CD14-positive monocyte (primary cell): ENCODE data around the gene WNT5B. TPM values are rescaled to one million over a fixed set of nuclear protein-coding genes. Genes with fewer than 3 reads are reported as not detected.
"Not testable (repeated sequence)": the region's sequence is repeated elsewhere in the genome, so short reads cannot be mapped to it uniquely, and the experiment has no call there.

Source experiments
- DNase-seq, 3 donors: peaks; one replicate each; pipeline ENCODE4 v3.0.0-alpha.2; 2011 to 2022
- H2AFZ ChIP-seq: 2 replicates; pipeline ENCODE4 v1.6.0; 2012; ENCODE audit warnings: mild to moderate bottlenecking, low read depth, low read length, inconsistent platforms; ENCODE audit not compliant: insufficient read depth, poor library complexity, severe bottlenecking
- H3K27ac ChIP-seq, 2 donors: 1 replicate in 1 of 2; 2 replicates in 1 of 2; pipeline ENCODE4 v1.5.1; 2012 to 2013; ENCODE audit warnings: low read length in 2 of 2, control low read depth in 1 of 2, inconsistent platforms in 1 of 2, low read depth in 1 of 2, mild to moderate bottlenecking in 1 of 2
- H3K27me3 ChIP-seq, 2 donors: one replicate each; pipeline versions ENCODE4 v1.6.0 to v1.6.1; 2011 to 2013; ENCODE audit warnings: low read length in 2 of 2; ENCODE audit not compliant: control insufficient read depth in 2 of 2, insufficient read depth in 2 of 2
- H3K36me3 ChIP-seq, 2 donors: replicated peaks in 1 of 2; 1 replicate in 1 of 2; 2 replicates in 1 of 2; pipeline versions ENCODE4 v1.5.1 to v1.6.1; 2012 to 2013; ENCODE audit warnings: low read length in 2 of 2, control low read depth in 1 of 2, inconsistent platforms in 1 of 2, mild to moderate bottlenecking in 1 of 2; ENCODE audit not compliant: insufficient read depth in 2 of 2, control insufficient read depth in 1 of 2
- H3K4me1 ChIP-seq, 2 donors: 1 replicate in 1 of 2; 2 replicates in 1 of 2; pipeline versions ENCODE4 v1.5.1 to v1.6.1; 2012 to 2013; ENCODE audit warnings: low read length in 2 of 2, control low read depth in 1 of 2, inconsistent platforms in 1 of 2, mild to moderate bottlenecking in 1 of 2, moderate library complexity in 1 of 2; ENCODE audit not compliant: insufficient read depth in 2 of 2, control insufficient read depth in 1 of 2
- H3K4me2 ChIP-seq: replicated peaks from 2 replicates; pipeline ENCODE3; 2012; ENCODE audit warnings: low read length, moderate library complexity, mild to moderate bottlenecking; ENCODE audit not compliant: poor library complexity, severe bottlenecking; ENCODE audit errors: extremely low read depth
- H3K4me3 ChIP-seq, 3 experiments: fragments of 200-600 bp in 1 of 3; sonication (generic) in 1 of 3; replicated peaks in 1 of 3; 1 replicate in 2 of 3; 2 replicates in 1 of 3; pipeline ENCODE4 v1.5.1; 2011 to 2013; ENCODE audit warnings: low read length in 3 of 3, mild to moderate bottlenecking in 3 of 3, control low read depth in 2 of 3, low read depth in 2 of 3, inconsistent platforms in 1 of 3, moderate library complexity in 1 of 3
- H3K79me2 ChIP-seq: 2 replicates; pipeline ENCODE4 v1.6.0; 2012; ENCODE audit warnings: mild to moderate bottlenecking, control low read depth, inconsistent platforms, low read length, moderate library complexity; ENCODE audit not compliant: insufficient read depth
- H3K9ac ChIP-seq: 2 replicates; pipeline ENCODE4 v1.6.0; 2017; ENCODE audit warnings: low read length, mild to moderate bottlenecking; ENCODE audit not compliant: insufficient read depth, poor library complexity, severe bottlenecking
- H3K9me3 ChIP-seq, 2 donors: replicated peaks in 1 of 2; 1 replicate in 1 of 2; 2 replicates in 1 of 2; pipeline versions ENCODE4 v1.5.1 to v1.6.1; 2012 to 2013; ENCODE audit warnings: low read length in 2 of 2, control low read depth in 1 of 2; ENCODE audit not compliant: control insufficient read depth in 1 of 2, insufficient read depth in 1 of 2
- H4K20me1 ChIP-seq: 2 replicates; pipeline ENCODE4 v1.6.0; 2012; ENCODE audit warnings: mild to moderate bottlenecking, low read length, control low read depth, moderate library complexity; ENCODE audit not compliant: insufficient read depth
- H3K27ac Mint-ChIP-seq, 7 donors: one replicate each; pipeline ENCODE4 v1.8.0; 2020; ENCODE audit warnings: mild to moderate bottlenecking in 7 of 7, mixed read lengths in 7 of 7, moderate library complexity in 6 of 7, inconsistent platforms in 2 of 7
- H3K27me3 Mint-ChIP-seq, 3 donors: one replicate each; pipeline ENCODE4 v1.8.0; 2021 to 2022; ENCODE audit warnings: low read depth in 3 of 3, mild to moderate bottlenecking in 3 of 3, mixed read lengths in 3 of 3, moderate library complexity in 3 of 3, inconsistent platforms in 1 of 3
- H3K36me3 Mint-ChIP-seq, 2 donors: one replicate each; pipeline ENCODE4 v1.8.0; 2020; ENCODE audit warnings: mixed read lengths in 2 of 2, inconsistent platforms in 1 of 2, mild to moderate bottlenecking in 1 of 2
- H3K4me1 Mint-ChIP-seq: one replicate; pipeline ENCODE4 v1.8.0; 2020; ENCODE audit warnings: mild to moderate bottlenecking, mixed read lengths
- H3K4me3 Mint-ChIP-seq, 2 donors: one replicate each; pipeline ENCODE4 v1.8.0; 2020; ENCODE audit warnings: mild to moderate bottlenecking in 2 of 2, mixed read lengths in 2 of 2, moderate library complexity in 1 of 2
- H3K9me3 Mint-ChIP-seq, 7 donors: one replicate each; pipeline ENCODE4 v1.8.0; 2020 to 2022; ENCODE audit warnings: mixed read lengths in 7 of 7, mild to moderate bottlenecking in 6 of 7, moderate library complexity in 6 of 7, inconsistent platforms in 2 of 7
- WGBS: methylation state at CpG from one replicate; pipeline ENCODE4 v1.1.5; 2013; ENCODE audit warnings: missing lambda C conversion rate; ENCODE audit not compliant: insufficient coverage; 5-methylcytosine and 5-hydroxymethylcytosine counted together
- intact Hi-C, 2 donors: fragments of 100-400 bp; cut with micrococcal nuclease; formaldehyde crosslinking; loops; one replicate each; pipeline versions ENCODE4 v1.15.0 to v1.15.1; 2023
- polyA plus RNA-seq, 3 donors: library from polyadenylated mRNA; depleted of rRNA in 1 of 3; unstranded in 2 of 3; stranded (reverse) in 1 of 3; fragments of 300-500 nt in 2 of 3; fragments of >200 nt in 1 of 3; fragmentation: Illumina TruSeq in 2 of 3; gene quantifications; 1 replicate in 2 of 3; 2 replicates in 1 of 3; pipeline ENCODE4 v1.2.3, GENCODE V29; 2012 to 2021
- TF ChIP-seq, protein P1 (sequence below): fragments of 200-600 bp; IDR thresholded peaks from one replicate; pipeline ENCODE4 v1.8.0; 2022; ENCODE audit warnings: antibody characterized with exemption, mild to moderate bottlenecking

The WNT5B gene
- polyA plus RNA-seq, 3 donors, result 2.7 to 4.1 (median 3.1) TPM

DNA sequence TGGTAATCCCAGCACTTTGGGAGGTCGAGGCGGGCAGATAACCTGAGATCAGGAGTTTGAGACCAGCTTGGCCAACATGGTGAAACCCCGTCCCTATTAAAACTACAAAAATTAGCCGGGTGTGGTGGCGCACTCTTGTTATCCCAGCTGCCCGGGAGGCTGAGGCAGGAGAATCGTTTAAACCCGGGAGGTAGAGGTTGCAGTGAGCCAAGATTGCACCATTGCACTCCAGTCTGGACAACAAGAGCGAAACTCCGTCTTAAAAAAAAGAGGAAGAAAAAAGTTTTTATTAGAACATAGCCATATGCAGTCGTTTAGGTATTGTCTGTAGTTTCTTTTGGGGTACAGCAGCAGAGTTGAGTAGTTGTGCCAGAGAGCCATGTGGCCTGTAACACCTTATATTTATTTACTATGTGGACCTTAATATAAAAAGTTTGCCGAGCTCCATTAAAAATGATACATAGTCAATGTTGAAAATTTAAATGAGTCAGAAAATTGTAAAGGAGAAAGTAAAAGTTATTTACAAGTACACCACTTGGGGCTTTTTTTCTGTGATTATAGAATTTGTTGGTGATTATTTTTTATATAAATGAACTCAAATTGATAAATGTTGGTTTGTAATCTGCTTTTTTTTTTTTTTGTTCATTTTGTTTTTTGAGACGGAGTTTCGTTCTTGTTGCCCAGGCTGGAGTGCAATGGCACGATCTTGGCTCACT lies 64.0 kb downstream of the WNT5B start:
- H3K4me1 Mint-ChIP-seq, result peaks cover 60% of the 10 kb centered on the region
- Histone ChIP-seq H3K27ac (peak overlapping the region; percentile 48 to 79), H4K20me1 (peaks cover 57% of the 10 kb centered on the region), H3K27me3 (no peaks in the 10 kb centered on the region), H3K79me2 (peaks cover 71% of the 10 kb centered on the region), H3K36me3 (no peaks in the 10 kb centered on the region), H3K4me2 (peak overlapping the region; percentile 80), H3K4me1 (peaks cover 38 to 48% of the 10 kb centered on the region in 2 donors), H2AFZ (no peak overlapping the region), H3K9ac (peak overlapping the region; percentile 38), H3K9me3 (no peaks in the 10 kb centered on the region), H3K4me3 (peak overlapping the region in 2 of 3 experiments; percentile 29 to 91)
- H3K4me3 Mint-ChIP-seq, result peak overlapping the region; percentile 64 to 67
- peak overlapping the region; percentile 88 to 94 (median 91) for H3K27ac Mint-ChIP-seq
- WGBS, result 8% methylated on average over 5 of the region's 15 CpGs
- intact Hi-C loops, result no loop called here
- peaks cover 5 to 16% of the 10 kb centered on the region in 2 donors for H3K36me3 Mint-ChIP-seq
- no peaks in the 10 kb centered on the region for H3K27me3 Mint-ChIP-seq
- TF ChIP-seq, protein P1, sequence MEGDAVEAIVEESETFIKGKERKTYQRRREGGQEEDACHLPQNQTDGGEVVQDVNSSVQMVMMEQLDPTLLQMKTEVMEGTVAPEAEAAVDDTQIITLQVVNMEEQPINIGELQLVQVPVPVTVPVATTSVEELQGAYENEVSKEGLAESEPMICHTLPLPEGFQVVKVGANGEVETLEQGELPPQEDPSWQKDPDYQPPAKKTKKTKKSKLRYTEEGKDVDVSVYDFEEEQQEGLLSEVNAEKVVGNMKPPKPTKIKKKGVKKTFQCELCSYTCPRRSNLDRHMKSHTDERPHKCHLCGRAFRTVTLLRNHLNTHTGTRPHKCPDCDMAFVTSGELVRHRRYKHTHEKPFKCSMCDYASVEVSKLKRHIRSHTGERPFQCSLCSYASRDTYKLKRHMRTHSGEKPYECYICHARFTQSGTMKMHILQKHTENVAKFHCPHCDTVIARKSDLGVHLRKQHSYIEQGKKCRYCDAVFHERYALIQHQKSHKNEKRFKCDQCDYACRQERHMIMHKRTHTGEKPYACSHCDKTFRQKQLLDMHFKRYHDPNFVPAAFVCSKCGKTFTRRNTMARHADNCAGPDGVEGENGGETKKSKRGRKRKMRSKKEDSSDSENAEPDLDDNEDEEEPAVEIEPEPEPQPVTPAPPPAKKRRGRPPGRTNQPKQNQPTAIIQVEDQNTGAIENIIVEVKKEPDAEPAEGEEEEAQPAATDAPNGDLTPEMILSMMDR, result no peak
- DNase-seq, result peak; percentile 33 to 69 (median 58)
- H3K9me3 Mint-ChIP-seq, result no peaks in the 10 kb centered on the region

DNA sequence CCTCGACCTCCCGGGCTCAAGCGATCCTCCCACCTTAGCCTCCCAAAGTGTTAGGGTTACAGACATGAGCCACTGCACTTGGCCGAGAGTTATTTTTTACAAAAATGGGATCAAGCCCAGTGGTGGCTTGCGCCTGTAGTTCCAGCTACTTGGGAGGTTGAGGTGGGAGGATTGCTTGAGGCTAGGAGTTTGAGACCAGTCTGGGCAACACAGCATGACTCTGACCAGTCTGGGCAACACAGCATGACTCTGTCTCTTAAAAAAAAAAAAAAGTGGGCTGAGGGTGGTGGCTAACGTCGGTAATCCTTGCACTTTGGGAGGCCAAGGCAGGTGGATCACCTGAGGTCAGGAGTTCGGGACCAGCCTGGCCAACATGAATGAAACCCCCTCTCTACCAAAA lies 66.1 kb downstream of the WNT5B start:
- H3K9me3 ChIP-seq, H3K4me3 ChIP-seq, H2AFZ ChIP-seq, intact Hi-C loops, H3K27me3 Mint-ChIP-seq, H3K27ac ChIP-seq, H3K36me3 ChIP-seq, H3K9me3 Mint-ChIP-seq, H3K4me2 ChIP-seq, H3K27me3 ChIP-seq, H3K4me3 Mint-ChIP-seq, H3K9ac ChIP-seq, DNase-seq: not testable (repeated sequence)
- H3K4me1 ChIP-seq, result peaks cover 35 to 42% of the 10 kb centered on the region in 2 donors
- Mint-ChIP-seq H3K27ac (peak overlapping the region in 1 of 7 donors; percentile 72), H3K4me1 (peaks cover 64% of the 10 kb centered on the region), H3K36me3 (peaks cover 5 to 23% of the 10 kb centered on the region in 2 donors)
- peaks cover 92% of the 10 kb centered on the region for H3K79me2 ChIP-seq
- H4K20me1 ChIP-seq, result peaks cover 78% of the 10 kb centered on the region
- WGBS, result 91% methylated on average over 5 of the region's 8 CpGs
